HepG2 (cell line): Measurements from ENCODE around the gene SIRPA. TPM values are rescaled to one million over a fixed set of nuclear protein-coding genes. Genes with fewer than 3 reads are reported as not detected.

Source experiments
- CBX1 ChIP-seq: IDR thresholded peaks from one replicate; pipeline ENCODE4 v1.6.1; 2016; ENCODE audit warnings: antibody characterized with exemption, low read depth
- GLMP ChIP-seq: sonication (generic); formaldehyde crosslinking; IDR thresholded peaks from 2 replicates; pipeline ENCODE4 v1.9.0; 2021; ENCODE audit warnings: missing genetic modification reagents, mild to moderate bottlenecking, borderline replicate concordance
- KMT2B ChIP-seq: IDR thresholded peaks from 2 replicates; pipeline ENCODE4 v1.6.1; 2016; ENCODE audit warnings: missing genetic modification reagents, missing compliant biosample characterization
- MATR3 ChIP-seq: sonication (generic); formaldehyde crosslinking; IDR thresholded peaks from 2 replicates; pipeline ENCODE4 v1.4.0; 2020; ENCODE audit warnings: missing genetic modification reagents
- MXI1 ChIP-seq: IDR thresholded peaks from 3 replicates; pipeline ENCODE4 v1.6.1; 2012; ENCODE audit warnings: low read depth, low read length, inconsistent platforms, borderline replicate concordance
- RFX5 ChIP-seq: IDR thresholded peaks from 2 replicates; pipeline ENCODE4 v1.6.1; 2011; ENCODE audit warnings: low read depth, low read length, improper control_type of control experiment
- SKI ChIP-seq: fragments of 450-650 bp; IDR thresholded peaks from one replicate; pipeline ENCODE4 v1.6.1; 2018; ENCODE audit warnings: mild to moderate bottlenecking; ENCODE audit not compliant: partially characterized antibody
- SRSF9 ChIP-seq: fragments of 200-400 bp; formaldehyde crosslinking; IDR thresholded peaks from 2 replicates; pipeline ENCODE4 v1.6.1; 2018; ENCODE audit warnings: borderline replicate concordance, mild to moderate bottlenecking, low read depth, low read length; ENCODE audit not compliant: insufficient read depth, poor library complexity, severe bottlenecking
- ZNF124 ChIP-seq: sonication (generic); formaldehyde crosslinking; IDR thresholded peaks from 2 replicates; pipeline ENCODE4 v1.4.0; 2020; ENCODE audit warnings: missing genetic modification reagents
- ZNF136 ChIP-seq: sonication (generic); formaldehyde crosslinking; IDR thresholded peaks from 2 replicates; pipeline ENCODE4 v1.8.1; 2022; ENCODE audit warnings: low read depth, mild to moderate bottlenecking, moderate library complexity, missing genetic modification reagents
- ZNF232 ChIP-seq: sonication (generic); formaldehyde crosslinking; IDR thresholded peaks from 2 replicates; pipeline ENCODE4 v1.4.0; 2020; ENCODE audit warnings: missing genetic modification reagents, borderline replicate concordance
- ZNF550 ChIP-seq: sonication (generic); formaldehyde crosslinking; IDR thresholded peaks from 2 replicates; pipeline ENCODE4 v1.4.0; 2020; ENCODE audit warnings: mild to moderate bottlenecking, missing genetic modification reagents, borderline replicate concordance
- ZNF776 ChIP-seq: sonication (generic); formaldehyde crosslinking; IDR thresholded peaks from 2 replicates; pipeline ENCODE4 v1.4.0; 2020; ENCODE audit warnings: mild to moderate bottlenecking, missing genetic modification reagents
- ZNF777 ChIP-seq: sonication (generic); formaldehyde crosslinking; IDR thresholded peaks from 2 replicates; pipeline ENCODE4 v1.4.0; 2020; ENCODE audit warnings: missing genetic modification reagents
- polyA plus RNA-seq, 8 experiments: library from polyadenylated mRNA; depleted of rRNA in 3 of 8; stranded (reverse) in 7 of 8; unstranded in 1 of 8; fragments of >200 nt; fragmentation: Illumina TruSeq in 4 of 8; extraction: Trizol in 4 of 8; gene quantifications; 2 replicates each; pipeline versions ENCODE4 v1.2.1 to v1.2.3, GENCODE V29; 2011 to 2016; ENCODE audit warnings: low read depth in 4 of 8, missing spikeins in 1 of 8, mixed read lengths in 1 of 8; ENCODE audit not compliant: insufficient read depth in 1 of 8
- total RNA-seq, 5 experiments: library from RNA; depleted of rRNA; stranded (reverse); fragments of >200 nt; fragmentation: Illumina TruSeq; extraction: Trizol; gene quantifications; 2 replicates each; pipeline ENCODE4 v1.2.3, GENCODE V29; 2016; ENCODE audit warnings: low read depth in 1 of 5
- TF ChIP-seq, protein P1 (sequence below): sonication (generic); formaldehyde crosslinking; IDR thresholded peaks from 2 replicates; pipeline ENCODE4 v1.8.0; 2022; ENCODE audit warnings: missing genetic modification reagents, mild to moderate bottlenecking, inconsistent platforms, borderline replicate concordance

SIRPA gene
- total and polyA plus RNA-seq, 2 of the 13 experiments (the other 11 are each of a cell fraction or from before 2014, with no cell fraction given) = 7.2 to 17.6 TPM

GRCh38 chr20:1906361-1907051 is 11.3 kb downstream of the SIRPA start (continued):
- no peak for TF ChIP-seq ZNF777
- no peak for TF ChIP-seq RFX5
- no peak for TF ChIP-seq ZNF136 (CRISPR knock-in tag)
- no peak for TF ChIP-seq ZNF776 (CRISPR knock-in tag)
- no peak for TF ChIP-seq ZNF124 (CRISPR knock-in tag)
- TF ChIP-seq CBX1 = no peak
- TF ChIP-seq, protein P1, sequence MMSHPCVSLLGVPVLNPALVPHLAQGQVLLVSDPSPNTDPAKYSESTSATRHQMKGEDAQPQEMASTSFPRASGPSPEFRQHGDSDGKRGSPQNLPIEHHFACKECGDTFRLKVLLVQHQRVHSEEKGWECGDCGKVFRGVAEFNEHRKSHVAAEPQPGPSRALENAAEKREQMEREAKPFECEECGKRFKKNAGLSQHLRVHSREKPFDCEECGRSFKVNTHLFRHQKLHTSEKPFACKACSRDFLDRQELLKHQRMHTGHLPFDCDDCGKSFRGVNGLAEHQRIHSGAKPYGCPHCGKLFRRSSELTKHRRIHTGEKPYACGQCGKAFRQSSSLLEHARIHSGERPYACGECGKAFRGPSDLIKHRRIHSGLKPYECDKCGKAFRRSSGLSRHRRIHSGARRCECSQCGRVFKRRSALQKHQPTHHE = no peak
- TF ChIP-seq GLMP = no peak
- no peak for TF ChIP-seq ZNF550 (CRISPR knock-in tag)
- no peak for TF ChIP-seq SRSF9
- no peak for TF ChIP-seq SKI
- TF ChIP-seq MATR3 (CRISPR knock-in tag) = no peak
- TF ChIP-seq KMT2B (CRISPR knock-in tag) = no peak
- TF ChIP-seq MXI1 = no peak
- no peak for TF ChIP-seq ZNF232 (CRISPR knock-in tag)
